Measurements from ENCODE around the gene ASAP3.
A peak's percentile ranks its signal among the peaks of the same experiment; 100 is the strongest.

- TF ChIP-seq EZH2phosphoT487 (IDR thresholded peaks at IDR 0.05; ENCODE audit: borderline replicate concordance) (no peak), CTCF (conservative IDR thresholded peaks at IDR 0.05; ENCODE audit: low read length) (peak; percentile 95)
These were observed 80.1 kb downstream of the ASAP3 start for GRCh38 chr1:23403735-23404486.
